HG02884 (cell line): ENCODE measurements around the gene LRRTM4.
"Not testable (repeated sequence)": the region's sequence is repeated elsewhere in the genome, so short reads cannot be mapped to it uniquely, and the experiment has no call there.

Experiments
- ATAC-seq: cut with Tn5 transposase; IDR thresholded peaks from one replicate; pipeline ENCODE4 v1.9.1; 2021; ENCODE audit warnings: mild to moderate bottlenecking, moderate library complexity; ENCODE audit not compliant: unreplicated experiment

LRRTM4 gene

GRCh38 chr2:76760367-76760704, 761.8 kb downstream of the LRRTM4 start:
- no peak for ATAC-seq

GRCh38 chr2:76759634-76760366, 762.4 kb downstream of the LRRTM4 start:
- no peak for ATAC-seq

- no peak for ATAC-seq
These were observed 769.7 kb downstream of the LRRTM4 start for GRCh38 chr2:76752506-76752905.

- no peak for ATAC-seq
These were observed 772.3 kb downstream of the LRRTM4 start for GRCh38 chr2:76749858-76750257.

- ATAC-seq = no peak
These were observed 773.4 kb downstream of the LRRTM4 start for GRCh38 chr2:76748581-76749296.

- ATAC-seq = no peak
These were observed 776.6 kb downstream of the LRRTM4 start for GRCh38 chr2:76745605-76746004.

GRCh38 chr2:76737607-76738006, 784.6 kb downstream of the LRRTM4 start:
- ATAC-seq = no peak

- ATAC-seq = no peak
These were observed 788.4 kb downstream of the LRRTM4 start for GRCh38 chr2:76733736-76734135.

GRCh38 chr2:76731157-76731556, 791.0 kb downstream of the LRRTM4 start:
- ATAC-seq = no peak

GRCh38 chr2:76730021-76730420, 792.2 kb downstream of the LRRTM4 start:
- ATAC-seq = no peak

- no peak for ATAC-seq
These were observed 801.0 kb downstream of the LRRTM4 start for GRCh38 chr2:76721226-76721625.

- no peak for ATAC-seq
These were observed 808.9 kb downstream of the LRRTM4 start for GRCh38 chr2:76713312-76713711.

- no peak for ATAC-seq
These were observed 810.7 kb downstream of the LRRTM4 start for GRCh38 chr2:76711490-76711889.

GRCh38 chr2:76700894-76701293, 821.3 kb downstream of the LRRTM4 start:
- no peak for ATAC-seq

- not testable (repeated sequence) for ATAC-seq
These were observed 824.0 kb downstream of the LRRTM4 start for GRCh38 chr2:76697998-76698713.
